LNCAP (cell line): ENCODE data around the gene COL18A1.

ENCODE experiments used
- CTCF ChIP-seq: fragments of 450-650 bp; IDR thresholded peaks from 2 replicates; pipeline ENCODE4 v1.5.1; 2017; ENCODE audit warnings: mild to moderate bottlenecking

COL18A1 gene

GRCh38 chr21:45536301-45537081 is 131.5 kb downstream of the COL18A1 start:
- TF ChIP-seq CTCF: no peak

GRCh38 chr21:45537111-45537745 is 132.3 kb downstream of the COL18A1 start:
- no peak for TF ChIP-seq CTCF

GRCh38 chr21:45537746-45538291 is 132.9 kb downstream of the COL18A1 start:
- no peak for TF ChIP-seq CTCF

GRCh38 chr21:45538381-45539045 is 133.5 kb downstream of the COL18A1 start:
- TF ChIP-seq CTCF: no peak

- no peak for TF ChIP-seq CTCF
Measured at GRCh38 chr21:45539046-45539795, 134.3 kb downstream of the COL18A1 start.

- TF ChIP-seq CTCF: no peak
Measured at GRCh38 chr21:45539796-45540600, 135.0 kb downstream of the COL18A1 start.
